HG03565 (cell line): ENCODE results near the gene SCG3.

Experiments
- ATAC-seq: cut with Tn5 transposase; IDR thresholded peaks from one replicate; pipeline ENCODE4 v1.9.1; 2021; ENCODE audit warnings: mild to moderate bottlenecking, moderate library complexity; ENCODE audit not compliant: unreplicated experiment

Gene SCG3

DNA sequence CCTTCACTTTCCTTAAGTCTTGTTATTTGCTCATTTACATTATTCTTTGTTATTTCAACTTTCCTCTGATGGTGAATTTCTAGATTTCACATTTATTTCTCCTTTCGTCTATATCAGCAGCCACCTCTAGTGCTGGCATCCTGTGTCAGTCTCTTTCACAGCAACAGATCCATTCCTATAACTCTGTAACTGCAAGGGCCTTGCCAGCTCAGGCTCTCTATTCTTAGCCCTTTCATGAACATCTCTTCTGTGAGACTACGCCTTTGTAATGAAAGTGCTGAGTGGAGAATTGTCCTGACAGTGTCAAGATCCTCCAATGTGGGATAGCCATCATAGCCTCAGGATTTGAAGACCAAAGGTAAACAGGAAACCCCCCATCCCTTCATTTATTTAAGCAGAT lies 3.9 kb upstream of the SCG3 start:
- ATAC-seq: no peak

- no peak for ATAC-seq
Measured at GRCh38 chr15:51678096-51678495, 3.2 kb upstream of the SCG3 start.

DNA sequence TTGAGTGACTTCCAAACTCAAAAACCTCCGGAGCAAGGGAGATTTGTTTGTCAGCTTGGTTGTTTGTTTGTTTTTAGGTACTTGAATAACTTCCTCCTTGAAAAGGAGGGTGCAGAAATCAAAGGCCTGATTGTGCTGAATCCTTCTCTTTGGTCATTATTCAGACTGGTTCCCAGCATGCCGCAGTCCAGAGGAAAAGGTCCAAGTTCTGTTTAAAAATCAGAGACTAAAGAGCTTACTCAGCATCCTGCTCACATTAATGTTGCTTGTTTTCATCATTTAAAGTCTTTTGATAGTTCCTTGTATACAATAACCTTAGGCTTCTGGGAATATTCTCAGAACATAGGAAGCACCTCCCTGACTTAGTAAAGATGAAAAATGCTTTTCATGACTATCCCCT lies 982 bp upstream of the SCG3 start:
- ATAC-seq: no peak

DNA sequence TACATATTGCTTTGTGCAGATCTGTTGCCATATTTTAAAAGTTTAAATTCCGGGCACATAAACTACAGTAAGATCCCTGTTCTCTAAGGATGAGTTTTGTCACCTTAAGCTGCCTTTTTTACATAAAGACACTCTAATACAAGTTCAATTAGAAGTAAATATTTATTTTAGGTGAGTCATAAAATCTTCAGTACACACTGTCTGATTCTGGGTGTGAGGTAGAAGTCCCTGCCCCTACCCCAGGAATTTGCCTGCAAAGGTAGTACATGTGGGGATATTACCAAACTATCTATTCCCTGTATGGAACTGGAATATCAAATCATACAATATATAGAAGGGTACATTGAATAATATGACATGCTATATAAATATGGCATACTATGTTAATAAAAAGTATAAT lies 6.3 kb downstream of the SCG3 start:
- no peak for ATAC-seq

GRCh38 chr15:51688863-51689262 lies 7.6 kb downstream of the SCG3 start:
- ATAC-seq: no peak

DNA sequence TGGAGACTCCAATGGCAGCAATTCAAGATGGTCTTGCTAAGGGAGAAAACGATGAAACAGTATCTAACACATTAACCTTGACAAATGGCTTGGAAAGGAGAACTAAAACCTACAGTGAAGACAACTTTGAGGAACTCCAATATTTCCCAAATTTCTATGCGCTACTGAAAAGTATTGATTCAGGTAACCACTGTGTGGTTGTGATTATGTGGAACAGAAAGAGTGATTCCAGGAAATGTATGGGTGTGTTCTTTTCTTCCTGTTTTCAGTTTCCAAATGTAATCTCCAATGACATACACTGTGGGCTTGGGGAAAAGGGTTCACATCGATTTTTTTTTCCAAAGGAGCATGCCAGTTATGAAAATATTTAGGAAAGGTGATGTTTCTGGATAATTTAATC lies 10.9 kb downstream of the SCG3 start:
- ATAC-seq: no peak

- no peak for ATAC-seq
Measured at GRCh38 chr15:51696566-51696965, 15.3 kb downstream of the SCG3 start.

GRCh38 chr15:51697163-51697562 lies 15.9 kb downstream of the SCG3 start:
- ATAC-seq: no peak

GRCh38 chr15:51699373-51699772 lies 18.1 kb downstream of the SCG3 start:
- no peak for ATAC-seq

DNA sequence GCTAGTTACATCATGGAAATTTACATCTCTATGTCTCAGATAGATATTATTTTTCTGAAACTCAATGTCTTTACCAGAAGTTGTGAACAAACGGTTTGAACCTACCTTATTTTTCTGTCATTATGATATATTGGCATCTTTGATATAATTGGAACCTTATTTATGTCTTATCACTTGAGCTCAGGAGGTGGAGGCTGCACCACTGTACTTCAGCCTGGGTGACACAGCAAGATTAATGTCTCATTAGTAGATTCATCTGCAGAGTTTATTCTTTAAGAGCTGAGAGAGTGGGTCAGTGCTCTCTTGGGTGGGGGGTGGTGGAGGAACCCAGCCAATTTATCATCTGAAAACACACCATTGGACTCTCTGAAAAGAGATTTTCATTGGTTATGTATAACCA lies 21.4 kb downstream of the SCG3 start:
- no peak for ATAC-seq

- ATAC-seq: no peak
Measured at GRCh38 chr15:51706291-51706690, 25.0 kb downstream of the SCG3 start.

GRCh38 chr15:51706926-51707608 lies 25.8 kb downstream of the SCG3 start:
- ATAC-seq: no peak

DNA sequence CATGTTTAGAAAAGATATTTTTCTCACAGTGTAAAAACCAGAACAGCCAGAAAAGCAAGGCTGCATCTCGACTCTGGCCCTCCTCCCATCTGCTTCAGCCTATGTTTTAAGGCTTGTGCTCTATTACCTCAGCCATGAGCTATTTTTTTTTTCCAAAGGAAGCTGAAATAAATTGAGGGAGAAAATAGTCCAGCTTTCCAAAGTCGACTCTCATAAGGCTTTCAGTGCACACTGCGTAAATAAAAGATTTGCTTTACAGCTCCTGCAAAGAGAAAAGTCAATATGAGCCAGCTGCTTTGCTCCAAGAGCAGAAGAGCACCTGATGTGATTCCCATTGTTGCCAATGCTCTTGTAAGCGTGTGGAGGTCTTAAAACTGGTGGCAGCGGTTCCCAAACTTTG lies 26.7 kb downstream of the SCG3 start:
- no peak for ATAC-seq

DNA sequence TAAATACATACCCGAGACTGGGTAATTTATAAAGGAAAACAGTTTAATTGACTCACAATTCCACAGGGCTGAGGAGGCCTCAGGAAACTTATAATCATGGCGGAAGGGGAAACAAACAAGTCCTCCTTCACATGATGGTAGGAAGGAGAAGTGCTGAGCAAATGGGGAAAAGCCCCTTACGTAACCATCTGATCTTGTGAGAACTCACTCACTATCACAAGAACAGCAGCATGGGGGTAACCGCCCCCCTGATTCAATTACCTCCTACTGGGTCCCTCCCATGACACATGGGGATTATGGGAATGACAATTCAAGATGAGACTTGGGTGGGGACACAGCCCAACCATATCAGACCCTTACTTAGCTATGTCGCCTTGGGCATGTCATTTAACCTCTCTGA lies 27.7 kb downstream of the SCG3 start:
- no peak for ATAC-seq

DNA sequence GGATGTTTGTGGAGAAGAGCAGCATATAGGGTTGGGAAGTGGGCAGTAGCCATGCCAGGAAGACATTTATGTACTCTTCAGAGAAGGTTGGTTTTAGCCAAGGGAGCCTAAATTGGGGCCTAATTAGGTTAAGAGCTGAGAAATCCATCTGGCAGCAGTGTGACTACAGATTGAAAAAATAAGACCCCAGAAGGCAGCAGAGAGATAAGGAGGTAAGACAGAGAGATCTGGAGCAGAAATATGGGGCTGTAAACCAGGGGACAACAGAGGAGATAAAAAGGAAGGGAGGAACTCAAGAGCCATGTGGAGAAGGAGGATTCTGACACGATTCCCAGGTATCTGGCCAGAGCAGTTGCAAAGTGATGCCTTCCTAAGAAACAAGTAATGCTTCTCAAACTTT lies 32.9 kb downstream of the SCG3 start:
- no peak for ATAC-seq

DNA sequence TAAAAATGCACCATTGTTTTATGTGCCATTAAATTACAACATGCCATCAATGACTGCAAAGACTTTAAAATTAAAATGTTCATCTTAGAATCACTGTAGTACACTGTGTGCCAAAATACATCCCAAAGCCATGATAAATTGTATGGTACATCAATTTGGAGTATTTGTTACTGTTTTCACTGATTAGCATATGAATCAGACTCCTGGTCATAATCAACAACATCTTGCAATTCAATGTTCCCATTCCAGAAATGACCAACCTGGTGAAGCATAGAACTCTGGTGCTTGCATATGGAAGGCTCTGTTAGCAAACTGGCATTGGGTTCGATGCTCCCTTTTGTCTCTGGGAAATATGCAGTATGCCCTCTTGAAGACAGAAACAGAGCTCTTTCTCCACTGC lies 33.6 kb downstream of the SCG3 start:
- no peak for ATAC-seq

GRCh38 chr15:51718219-51718618 lies 36.9 kb downstream of the SCG3 start:
- no peak for ATAC-seq

GRCh38 chr15:51718746-51719145 lies 37.4 kb downstream of the SCG3 start:
- ATAC-seq: no peak

- no peak for ATAC-seq
Measured at GRCh38 chr15:51720201-51720995, 39.1 kb downstream of the SCG3 start.

DNA sequence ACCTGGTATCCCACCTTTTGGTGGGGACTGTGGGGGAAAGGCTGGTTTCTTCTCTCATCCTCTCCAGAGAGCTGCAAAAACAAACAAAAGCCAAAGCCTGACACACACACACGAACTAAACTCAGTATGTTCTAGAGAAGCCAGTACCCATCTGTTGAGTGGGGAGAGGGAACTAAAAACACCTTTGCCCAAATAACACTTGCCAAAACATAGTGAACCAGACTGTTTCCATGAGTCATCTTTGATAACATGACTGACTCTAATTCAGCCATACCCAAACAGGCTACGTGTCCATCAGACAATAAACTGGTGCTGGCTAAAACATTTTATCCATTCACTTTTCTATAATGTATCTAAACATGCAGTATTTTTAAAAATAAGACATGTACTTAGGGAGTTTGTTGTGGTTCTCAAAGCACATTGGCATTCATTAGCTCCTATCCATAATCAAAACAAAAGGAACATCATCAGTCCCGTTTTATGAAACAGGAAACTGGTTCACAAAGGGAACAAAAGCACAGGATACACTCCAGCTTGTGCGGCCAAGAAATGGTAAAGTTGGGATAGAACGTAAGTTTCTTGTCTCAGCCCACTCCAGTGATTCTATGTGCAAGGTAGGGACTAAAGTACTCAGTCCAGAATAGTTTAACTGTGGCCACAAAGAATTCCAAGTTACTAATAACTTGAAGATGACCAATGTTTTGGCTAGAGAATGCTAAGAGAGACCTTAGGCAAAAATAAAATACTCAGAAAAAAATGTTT lies 40.1 kb downstream of the SCG3 start:
- no peak for ATAC-seq

DNA sequence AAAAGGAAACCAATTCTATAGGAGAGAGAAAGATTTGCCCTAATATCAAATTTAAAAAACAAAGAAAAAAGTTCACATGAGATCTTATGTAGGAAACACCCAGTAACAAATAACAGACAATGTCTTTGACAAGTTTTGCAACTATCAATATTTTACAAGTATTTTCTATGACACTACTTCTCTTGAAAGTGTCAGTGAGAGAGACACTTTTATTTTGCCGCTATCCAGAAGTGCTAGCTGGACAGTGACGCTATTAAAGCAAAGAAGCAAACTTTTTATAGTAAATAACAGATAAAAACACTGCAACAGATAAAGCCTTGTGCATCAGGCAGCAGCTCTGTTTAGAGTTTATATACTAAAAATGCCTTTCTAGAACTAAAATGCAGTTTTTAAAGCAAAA lies 42.9 kb downstream of the SCG3 start:
- no peak for ATAC-seq

- no peak for ATAC-seq
Measured at GRCh38 chr15:51724673-51725072, 43.4 kb downstream of the SCG3 start.
